HCT116 (cell line): ENCODE measurements around the gene AGTPBP1. TPM values are rescaled to one million over a fixed set of nuclear protein-coding genes. Genes with fewer than 3 reads are reported as not detected.

Experiments used
- ATAC-seq: fragments of 200-7000 bp; cut with Tn5 transposase; 2 replicates; pipeline ENCODE4 v1.9.1; 2020; ENCODE audit warnings: mild to moderate bottlenecking, moderate library complexity
- BruUV-seq: library from RNA; stranded (reverse); fragments of 400-500 nt; replicated peaks from 2 replicates; lab custom pipeline; 2021; lab: Mats Ljungman, UMichigan
- CTCF ChIA-PET: fragments of 300-600 bp; sonication (Branson Sonifier 250); formaldehyde crosslinking; loops from one replicate; lab custom pipeline; 2021; ENCODE audit warnings: antibody characterized with exemption; lab: Charles Lee
- POLR2A ChIA-PET: fragments of 300-600, 350-600 bp; sonication (Branson Sonifier 250); formaldehyde crosslinking; loops from one replicate; lab custom pipeline; 2021; ENCODE audit warnings: antibody characterized with exemption; lab: Charles Lee
- RAD21 ChIA-PET, 2 experiments: fragments of 300-600 bp; sonication (Branson Sonifier 250); formaldehyde crosslinking; loops; one replicate each; lab custom pipeline; 2023; ENCODE audit warnings: low total read pairs in 2 of 2; ENCODE audit not compliant: uncharacterized antibody in 2 of 2, unreplicated experiment in 2 of 2, low non-redundant PET in 1 of 2; lab: Charles Lee
- DNase-seq: peaks from one replicate; pipeline ENCODE4 v3.0.0-alpha.2; 2010; ENCODE audit warnings: low read depth, low spot score
- H2AFZ ChIP-seq: fragments of 200-600 bp; shearing (Covaris generic), sonication (generic); 2 replicates; pipeline ENCODE4 v1.6.1; 2017; ENCODE audit warnings: low read depth, mixed run types, mixed read lengths, antibody characterized with exemption, low read length; ENCODE audit not compliant: poor library complexity, severe bottlenecking
- H3K27ac ChIP-seq: 2 replicates; pipeline ENCODE4 v1.5.1; 2012; ENCODE audit warnings: low read depth, low read length
- H3K27me3 ChIP-seq: fragments of 200-600 bp; sonication (generic); 2 replicates; pipeline ENCODE4 v1.6.1; 2016; ENCODE audit warnings: mixed run types, low read length, mixed read lengths; ENCODE audit not compliant: insufficient read depth
- H3K36me3 ChIP-seq, 2 experiments: fragments of 200-500 bp in 1 of 2; fragments of 200-600 bp in 1 of 2; sonication (Bioruptor generic) in 1 of 2; sonication (generic) in 1 of 2; 2 replicates each; pipeline versions ENCODE4 v1.5.1 to v1.6.1; 2014 to 2016; ENCODE audit warnings: low read length in 2 of 2, inconsistent platforms in 1 of 2, mixed read lengths in 1 of 2, mixed run types in 1 of 2; ENCODE audit not compliant: insufficient read depth in 2 of 2, control insufficient read depth in 1 of 2
- H3K4me1 ChIP-seq, 2 experiments: fragments of 200-600 bp in 1 of 2; sonication (generic) in 1 of 2; 2 replicates each; pipeline versions ENCODE4 v1.5.1 to v1.6.1; 2012 to 2017; ENCODE audit warnings: low read length in 2 of 2, inconsistent platforms in 1 of 2, mild to moderate bottlenecking in 1 of 2, mixed read lengths in 1 of 2, mixed run types in 1 of 2, moderate library complexity in 1 of 2; ENCODE audit not compliant: insufficient read depth in 2 of 2, control insufficient read depth in 1 of 2
- H3K4me2 ChIP-seq: fragments of 200-600 bp; sonication (generic); 2 replicates; pipeline ENCODE4 v1.6.1; 2017; ENCODE audit warnings: mixed run types, low read length, mixed read lengths
- H3K4me3 ChIP-seq, 2 experiments: fragments of 200-600 bp in 1 of 2; sonication (generic) in 1 of 2; replicated peaks in 1 of 2; 2 replicates each; pipeline ENCODE4 v1.5.1; 2011 to 2016; ENCODE audit warnings: low read length in 2 of 2, control low read depth in 1 of 2, low read depth in 1 of 2, mild to moderate bottlenecking in 1 of 2, mixed read lengths in 1 of 2, mixed run types in 1 of 2
- H3K79me2 ChIP-seq: fragments of 200-600 bp; sonication (generic); 2 replicates; pipeline ENCODE4 v1.6.1; 2017; ENCODE audit warnings: mild to moderate bottlenecking, mixed run types, low read length, moderate library complexity, mixed read lengths; ENCODE audit not compliant: insufficient read depth
- H3K9ac ChIP-seq: fragments of 200-600 bp; sonication (generic); 2 replicates; pipeline ENCODE4 v1.6.1; 2016; ENCODE audit warnings: low read length, mixed read lengths
- H3K9me2 ChIP-seq: fragments of 200-600 bp; sonication (generic), shearing (Covaris generic); 2 replicates; pipeline ENCODE4 v1.6.1; 2017; ENCODE audit warnings: mixed run types, mild to moderate bottlenecking, moderate library complexity; ENCODE audit not compliant: insufficient read depth
- H3K9me3 ChIP-seq, 2 experiments: fragments of 200-500 bp in 1 of 2; fragments of 200-600 bp in 1 of 2; sonication (Bioruptor generic) in 1 of 2; sonication (generic) in 1 of 2; 2 replicates each; pipeline ENCODE4 v1.6.1; 2014 to 2017; ENCODE audit warnings: low read length in 2 of 2, mixed read lengths in 2 of 2, inconsistent platforms in 1 of 2, low read depth in 1 of 2, mild to moderate bottlenecking in 1 of 2, mixed run types in 1 of 2, moderate library complexity in 1 of 2; ENCODE audit not compliant: control insufficient read depth in 1 of 2, insufficient read depth in 1 of 2
- H4K20me1 ChIP-seq: fragments of 200-600 bp; sonication (generic), shearing (Covaris generic); 2 replicates; pipeline ENCODE4 v1.6.1; 2017; ENCODE audit warnings: mixed run types, mild to moderate bottlenecking, moderate library complexity; ENCODE audit not compliant: insufficient read depth
- EZH2phosphoT487 ChIP-seq: fragments of 200-600 bp; IDR thresholded peaks from 2 replicates; pipeline ENCODE4 v1.6.1; 2018; ENCODE audit warnings: antibody characterized with exemption, borderline replicate concordance
- FOSL1 ChIP-seq: IDR thresholded peaks from 2 replicates; pipeline ENCODE4 v1.6.1; 2012; ENCODE audit warnings: low read depth
- POLR2A ChIP-seq: IDR thresholded peaks from 2 replicates; pipeline ENCODE4 v1.7.0; 2011; ENCODE audit warnings: borderline replicate concordance; ENCODE audit not compliant: insufficient read depth, insufficient read length; ENCODE audit errors: extremely low read depth
- POLR2AphosphoS5 ChIP-seq: IDR thresholded peaks from 2 replicates; pipeline ENCODE4 v1.6.1; 2011; ENCODE audit warnings: mild to moderate bottlenecking, low read depth, low read length, moderate library complexity
- SIN3A ChIP-seq: IDR thresholded peaks from 2 replicates; pipeline ENCODE4 v1.6.1; 2012; ENCODE audit warnings: low read depth
- YY1 ChIP-seq: IDR thresholded peaks from 2 replicates; pipeline ENCODE4 v1.6.1; 2011; ENCODE audit warnings: low read length, low read depth, moderate library complexity, mild to moderate bottlenecking; ENCODE audit not compliant: insufficient replicate concordance; ENCODE audit errors: extremely low read depth
- ZNF274 ChIP-seq: fragments of 200-500 bp; sonication (Bioruptor generic); IDR thresholded peaks from 2 replicates; pipeline ENCODE4 v1.6.1; 2014; ENCODE audit warnings: mild to moderate bottlenecking, low read depth, low read length, inconsistent platforms
- intact Hi-C: fragments of 100-400 bp; cut with micrococcal nuclease; formaldehyde crosslinking; loops from 2 replicates; pipeline ENCODE4 v1.10.0; 2022
- total RNA-seq: library from RNA; stranded (reverse); gene quantifications from one replicate; pipeline ENCODE4 v1.2.1, GENCODE V29; 2021; ENCODE audit not compliant: unreplicated experiment
- TF ChIP-seq, protein P1 (sequence below): IDR thresholded peaks from 2 replicates; pipeline ENCODE4 v1.6.1; 2012; ENCODE audit warnings: low read depth

Gene AGTPBP1
- total RNA-seq, 1 experiment from 2014 or later = 17.4 TPM

DNA sequence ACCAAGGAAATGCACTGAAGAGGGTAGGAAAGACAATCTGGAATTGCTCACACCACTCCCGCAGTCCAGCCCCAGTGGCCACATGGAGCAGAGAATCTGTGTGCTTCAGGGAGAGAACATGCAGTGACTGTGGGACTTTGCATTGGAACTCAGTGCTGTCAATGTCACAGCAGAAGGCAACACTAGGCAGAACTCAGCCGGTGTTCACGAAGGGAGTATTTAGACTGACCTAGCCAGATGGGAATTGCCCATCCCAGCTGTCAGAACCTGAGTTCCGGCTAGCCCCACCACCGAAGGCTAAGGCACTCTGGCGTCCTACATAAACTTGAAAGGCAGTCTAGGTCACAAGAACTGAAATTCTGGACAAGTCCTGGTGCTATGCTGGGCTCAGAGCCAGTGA lies 139.0 kb downstream of the AGTPBP1 start:
- Histone ChIP-seq H3K9me2 (no peaks in the 10 kb centered on the region), H3K27ac (no peak overlapping the region), H3K36me3 (no peaks in the 10 kb centered on the region), H2AFZ (no peak overlapping the region), H3K4me1 (no peaks in the 10 kb centered on the region), H3K4me3 (no peak overlapping the region), H3K9me3 (no peaks in the 10 kb centered on the region), H3K79me2 (no peaks in the 10 kb centered on the region), H3K27me3 (no peaks in the 10 kb centered on the region), H3K4me2 (no peak overlapping the region), H4K20me1 (no peaks in the 10 kb centered on the region), H3K9ac (no peak overlapping the region)
- no peak for TF ChIP-seq POLR2A
- ChIA-PET CTCF (no interaction called here), POLR2A (no interaction called here), RAD21 (no interaction called here)
- DNase-seq (no peak), ATAC-seq (no peak)
- intact Hi-C loops = no loop called here
- no TSS peak for BruUV-seq

DNA sequence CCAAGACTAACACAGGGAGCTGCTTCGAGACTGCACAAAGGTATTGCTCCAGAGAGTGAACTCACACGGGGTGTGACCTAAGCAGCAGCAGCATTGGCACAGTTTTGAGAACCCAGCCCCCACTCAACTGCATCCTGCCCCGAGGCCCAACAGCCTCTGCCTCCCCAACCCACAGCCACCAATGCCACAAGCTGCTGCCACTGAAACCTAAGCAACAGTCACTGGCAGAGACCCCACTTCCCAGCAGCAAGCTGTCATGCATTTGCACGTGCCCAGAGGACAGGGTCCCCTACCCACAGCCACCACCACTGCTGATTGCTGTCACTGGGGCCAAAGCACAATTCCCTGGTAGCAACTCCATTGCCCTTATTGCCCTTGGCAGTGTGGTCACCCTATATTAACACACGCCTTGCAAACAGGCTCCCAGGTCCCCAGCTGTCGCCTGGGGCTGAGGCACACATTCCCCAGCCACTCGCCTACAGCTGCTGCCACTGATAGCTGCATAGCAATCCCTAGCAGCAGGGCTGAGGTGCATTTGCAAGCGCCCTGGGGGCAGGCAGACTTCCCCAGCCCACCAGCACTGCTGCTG lies 141.0 kb downstream of the AGTPBP1 start:
- Histone ChIP-seq H3K36me3 (no peaks in the 10 kb centered on the region), H3K79me2 (no peaks in the 10 kb centered on the region), H3K9me3 (no peaks in the 10 kb centered on the region), H3K27ac (no peak overlapping the region), H3K9me2 (no peaks in the 10 kb centered on the region), H3K27me3 (no peaks in the 10 kb centered on the region), H3K4me2 (no peak overlapping the region), H3K9ac (no peak overlapping the region)
- POLR2A ChIA-PET = no interaction called here
- no peak for DNase-seq
- RAD21 ChIA-PET = no interaction called here
- BruUV-seq = no TSS peak
- CTCF ChIA-PET = interaction anchor here (1.4 kb wide), 1 partner anchor 9 kb away, joined by 5 read pairs; no protein-coding TSS in a partner anchor
- TF ChIP-seq SIN3A (no peak), EZH2phosphoT487 (no peak), FOSL1 (no peak), YY1 (no peak), POLR2AphosphoS5 (no peak), ZNF274 (no peak)
- TF ChIP-seq, protein P1, sequence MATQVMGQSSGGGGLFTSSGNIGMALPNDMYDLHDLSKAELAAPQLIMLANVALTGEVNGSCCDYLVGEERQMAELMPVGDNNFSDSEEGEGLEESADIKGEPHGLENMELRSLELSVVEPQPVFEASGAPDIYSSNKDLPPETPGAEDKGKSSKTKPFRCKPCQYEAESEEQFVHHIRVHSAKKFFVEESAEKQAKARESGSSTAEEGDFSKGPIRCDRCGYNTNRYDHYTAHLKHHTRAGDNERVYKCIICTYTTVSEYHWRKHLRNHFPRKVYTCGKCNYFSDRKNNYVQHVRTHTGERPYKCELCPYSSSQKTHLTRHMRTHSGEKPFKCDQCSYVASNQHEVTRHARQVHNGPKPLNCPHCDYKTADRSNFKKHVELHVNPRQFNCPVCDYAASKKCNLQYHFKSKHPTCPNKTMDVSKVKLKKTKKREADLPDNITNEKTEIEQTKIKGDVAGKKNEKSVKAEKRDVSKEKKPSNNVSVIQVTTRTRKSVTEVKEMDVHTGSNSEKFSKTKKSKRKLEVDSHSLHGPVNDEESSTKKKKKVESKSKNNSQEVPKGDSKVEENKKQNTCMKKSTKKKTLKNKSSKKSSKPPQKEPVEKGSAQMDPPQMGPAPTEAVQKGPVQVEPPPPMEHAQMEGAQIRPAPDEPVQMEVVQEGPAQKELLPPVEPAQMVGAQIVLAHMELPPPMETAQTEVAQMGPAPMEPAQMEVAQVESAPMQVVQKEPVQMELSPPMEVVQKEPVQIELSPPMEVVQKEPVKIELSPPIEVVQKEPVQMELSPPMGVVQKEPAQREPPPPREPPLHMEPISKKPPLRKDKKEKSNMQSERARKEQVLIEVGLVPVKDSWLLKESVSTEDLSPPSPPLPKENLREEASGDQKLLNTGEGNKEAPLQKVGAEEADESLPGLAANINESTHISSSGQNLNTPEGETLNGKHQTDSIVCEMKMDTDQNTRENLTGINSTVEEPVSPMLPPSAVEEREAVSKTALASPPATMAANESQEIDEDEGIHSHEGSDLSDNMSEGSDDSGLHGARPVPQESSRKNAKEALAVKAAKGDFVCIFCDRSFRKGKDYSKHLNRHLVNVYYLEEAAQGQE = no peak
- TF ChIP-seq, all 23 proteins: peak for 0
- intact Hi-C loops = no loop called here
- H2AFZ ChIP-seq = no peak overlapping the region
- H4K20me1 ChIP-seq = no peaks in the 10 kb centered on the region
- no peak overlapping the region for H3K4me3 ChIP-seq
- no peak for ATAC-seq
- H3K4me1 ChIP-seq = no peaks in the 10 kb centered on the region
